Fibroblast of lung (primary cell): ENCODE data around the gene RMND1.

Experiments
- EZH2 ChIP-seq: IDR thresholded peaks from 2 replicates; pipeline ENCODE4 v1.5.1; 2012; ENCODE audit warnings: low read length, control low read depth, mild to moderate bottlenecking; ENCODE audit errors: missing control alignments
- TF ChIP-seq, protein P1 (sequence below), 2 donors: IDR thresholded peaks in 1 of 2; conservative IDR thresholded peaks in 1 of 2; 1 replicate in 1 of 2; 2 replicates in 1 of 2; pipeline ENCODE4 v1.5.1; 2011 to 2012; ENCODE audit warnings: low read length in 2 of 2, control low read depth in 1 of 2, inconsistent platforms in 1 of 2, low read depth in 1 of 2, mild to moderate bottlenecking in 1 of 2

DNA sequence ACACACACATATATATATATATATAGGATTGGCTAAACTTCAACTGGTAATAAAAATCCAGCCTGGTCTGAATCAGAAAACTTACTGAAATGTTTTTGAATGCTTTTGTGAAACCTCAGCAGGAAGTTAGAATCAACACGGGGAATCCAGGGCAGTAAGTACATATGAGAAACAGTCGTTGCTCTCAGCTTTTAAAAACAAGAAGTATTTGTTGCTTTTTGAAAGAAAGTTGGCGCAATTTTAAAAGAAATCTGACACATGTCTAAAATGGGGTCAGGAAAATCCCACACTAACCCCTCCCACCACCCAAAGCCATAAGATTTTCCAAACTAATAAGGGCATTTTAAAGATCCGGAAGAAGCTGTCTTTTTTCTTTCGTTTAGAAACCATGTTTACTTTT, 30.4 kb upstream of the RMND1 start:
- TF ChIP-seq, protein P1, sequence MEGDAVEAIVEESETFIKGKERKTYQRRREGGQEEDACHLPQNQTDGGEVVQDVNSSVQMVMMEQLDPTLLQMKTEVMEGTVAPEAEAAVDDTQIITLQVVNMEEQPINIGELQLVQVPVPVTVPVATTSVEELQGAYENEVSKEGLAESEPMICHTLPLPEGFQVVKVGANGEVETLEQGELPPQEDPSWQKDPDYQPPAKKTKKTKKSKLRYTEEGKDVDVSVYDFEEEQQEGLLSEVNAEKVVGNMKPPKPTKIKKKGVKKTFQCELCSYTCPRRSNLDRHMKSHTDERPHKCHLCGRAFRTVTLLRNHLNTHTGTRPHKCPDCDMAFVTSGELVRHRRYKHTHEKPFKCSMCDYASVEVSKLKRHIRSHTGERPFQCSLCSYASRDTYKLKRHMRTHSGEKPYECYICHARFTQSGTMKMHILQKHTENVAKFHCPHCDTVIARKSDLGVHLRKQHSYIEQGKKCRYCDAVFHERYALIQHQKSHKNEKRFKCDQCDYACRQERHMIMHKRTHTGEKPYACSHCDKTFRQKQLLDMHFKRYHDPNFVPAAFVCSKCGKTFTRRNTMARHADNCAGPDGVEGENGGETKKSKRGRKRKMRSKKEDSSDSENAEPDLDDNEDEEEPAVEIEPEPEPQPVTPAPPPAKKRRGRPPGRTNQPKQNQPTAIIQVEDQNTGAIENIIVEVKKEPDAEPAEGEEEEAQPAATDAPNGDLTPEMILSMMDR (conservative IDR thresholded peaks at IDR 0.05 in 1 of 2, IDR thresholded peaks at IDR 0.05 in 1 of 2; ENCODE audit: low read depth in 1 of 2, low read length in 2 of 2), result no peak
- no peak for TF ChIP-seq EZH2
